Heart right ventricle (tissue), 16 donors: ENCODE measurements around the gene PIAS3. TPM values are rescaled to one million over a fixed set of nuclear protein-coding genes. Genes with fewer than 3 reads are reported as not detected.

ENCODE experiments used
- ATAC-seq, 8 donors: fragments of 200-7000 bp; cut with Tn5 transposase; one replicate each; pipeline ENCODE4 v1.9.1; 2020; ENCODE audit warnings: mild to moderate bottlenecking in 8 of 8, moderate library complexity in 8 of 8, moderate number of reproducible peaks in 1 of 8
- DNase-seq, 2 donors: peaks; one replicate each; pipeline ENCODE4 v3.0.0-alpha.2; 2020
- H3K27ac ChIP-seq, 10 donors: fragments of 200-600 bp; sonication (generic) in 2 of 10; one replicate each; pipeline versions ENCODE4 v1.5.0 to v1.8.0; 2020 to 2022; ENCODE audit warnings: mild to moderate bottlenecking in 3 of 10
- H3K27me3 ChIP-seq, 7 donors: fragments of 200-600 bp; one replicate each; pipeline ENCODE4 v1.8.0; 2021 to 2022; ENCODE audit warnings: mild to moderate bottlenecking in 2 of 7
- H3K36me3 ChIP-seq, 9 donors: fragments of 200-600 bp; sonication (generic) in 1 of 9; one replicate each; pipeline versions ENCODE4 v1.5.0 to v1.8.0; 2020 to 2022; ENCODE audit warnings: mild to moderate bottlenecking in 2 of 9
- H3K4me1 ChIP-seq, 9 donors: fragments of 200-600 bp; sonication (generic) in 1 of 9; one replicate each; pipeline versions ENCODE4 v1.5.0 to v1.8.0; 2020 to 2022; ENCODE audit warnings: mild to moderate bottlenecking in 4 of 9
- H3K4me3 ChIP-seq, 10 donors: fragments of 200-600 bp; sonication (generic) in 2 of 10; one replicate each; pipeline versions ENCODE4 v1.5.0 to v1.8.0; 2020 to 2022; ENCODE audit warnings: mild to moderate bottlenecking in 7 of 10, moderate library complexity in 2 of 10
- H3K9me3 ChIP-seq, 11 donors: fragments of 200-600 bp in 10 of 11; sonication (generic) in 2 of 11; one replicate each; pipeline versions ENCODE4 v1.5.0 to v1.8.0; 2013 to 2022; ENCODE audit warnings: mild to moderate bottlenecking in 2 of 11, control low read depth in 1 of 11, moderate library complexity in 1 of 11
- CTCF ChIP-seq, 9 donors: fragments of 200-600 bp; sonication (generic) in 2 of 9; IDR thresholded peaks; one replicate each; pipeline versions ENCODE4 v1.5.0 to v1.8.0; 2021 to 2022; ENCODE audit warnings: antibody characterized with exemption in 9 of 9, mild to moderate bottlenecking in 5 of 9, moderate library complexity in 1 of 9
- WGBS, 2 donors: extraction: QIAGEN DNeasy Blood & Tissue Kit; methylation state at CpG; one replicate each; pipeline ENCODE4 v1.1.7; 2013; ENCODE audit warnings: inconsistent platforms in 1 of 2; 5-methylcytosine and 5-hydroxymethylcytosine counted together
- intact Hi-C, 10 donors: fragments of 100-400 bp; cut with DNase I; formaldehyde crosslinking; loops; one replicate each; pipeline versions ENCODE4 v1.11.1 to v1.14.2; 2022
- polyA plus RNA-seq, 2 donors: library from polyadenylated mRNA; stranded (reverse); fragments of 200-250 nt; gene quantifications; one replicate each; pipeline ENCODE4 v1.2.3, GENCODE V29; 2013
- total RNA-seq, 10 donors: library from RNA; stranded (reverse); fragmentation: NEBNext Ultra II Directional in 3 of 10; extraction: Animal tissue kit (Norgen Biotek cat#: 25700) in 3 of 10; gene quantifications; one replicate each; pipeline versions ENCODE4 v1.2.1 to v1.2.4, GENCODE V29; 2021 to 2023
- donor health status: Arrhythmogenic right ventricular cardiomyopathy.
- donor health status: ischemic (EF 13 %, LVEDD 7.1; RV severe dilation, severe dysfunction).
- donor health status: healthy with polysubstance abuse.
- donor health status: DM: no; HTN: yes; CAD: no.
- donor health status: DM: no; HTN: no; CAD: no.
- donor health status: ischemic (EF 25% LVEDD 6.9; RV normal size, moderate dysfunction).
- donor health status: ischemic (EF 25% LVEDD 5.7; RV mildly dilated, moderate dysfunction).
- donor health status: healthy.
- donor health status: DM: yes; HTN: yes; CAD: no.
- donor health status: Ischemic cardiomyopathy.
- donor health status: ischemic (EF 35%, LVEDD 5.7; RV mildly dilated, moderate dysfunction).
- donor health status: nonischemic (EF 11% LVEDD 7.7; RV severe dilation, severe dysfunction).
- donor health status: DM: yes; HTN: yes; CAD: no.
- donor health status: PGD.
- donor health status: ischemic (EF 29% LVEDD 5.4; RV normal size, mild dysfunction).
- donor health status: nonischemic (EF 23%, LVEDD 6.1; RV moderate dilation, normal function).

The PIAS3 gene
- total and polyA plus RNA-seq, 12 donors: 12.6 to 28.7 (median 15.2) TPM

DNA sequence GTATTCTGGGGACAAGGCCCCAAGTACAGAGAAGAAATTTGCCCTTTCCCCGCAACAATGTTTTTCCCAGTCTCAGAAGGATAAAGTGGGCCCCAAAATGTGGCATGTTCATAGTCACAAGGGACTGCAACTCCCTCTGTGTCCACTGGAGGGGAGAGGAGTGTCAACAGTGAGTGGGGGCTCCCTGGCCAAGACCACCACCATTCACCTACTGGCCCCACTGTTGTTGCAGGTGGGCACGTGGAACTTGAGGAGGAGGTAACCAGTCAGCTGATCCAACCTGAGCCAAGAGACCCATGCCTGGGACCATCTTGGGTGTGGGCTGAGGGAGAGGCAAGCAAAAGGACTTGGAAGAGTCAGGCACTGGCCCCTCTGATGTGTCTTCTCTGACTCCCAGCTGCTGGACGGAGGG, 12.7 kb downstream of the PIAS3 start:
- H3K4me3 ChIP-seq: peak overlapping the region in 9 of 10 donors; percentile 40 to 69 (median 65)
- H3K27ac ChIP-seq: peak overlapping the region in 9 of 10 donors; percentile 48 to 86 (median 81)
- ATAC-seq (peak; percentile 35 to 72 (median 54)), DNase-seq (peak in 1 of 2 donors; percentile 13)
- peaks cover 0 to 19% (median 16%) of the 10 kb centered on the region in 9 donors for H3K4me1 ChIP-seq
- no peaks in the 10 kb centered on the region for H3K9me3 ChIP-seq
- peaks cover 0 to 66% (median 39%) of the 10 kb centered on the region in 9 donors for H3K36me3 ChIP-seq
- no peaks in the 10 kb centered on the region for H3K27me3 ChIP-seq
- intact Hi-C loops: loop anchor here in 8 of 10 donors (5.0 to 10.0 kb wide), 9 partner anchors 61 to 171 kb away; partner anchors contain the start of genes ITGA10 (in 3 of the 8) and PEX11B (in 3 of the 8)
- TF ChIP-seq CTCF (IDR thresholded peaks at IDR 0.05): peak; percentile 15 to 65 (median 49)
- WGBS, 2 donors: 66 to 74% methylated on average over 3 of the region's 3 CpGs

DNA sequence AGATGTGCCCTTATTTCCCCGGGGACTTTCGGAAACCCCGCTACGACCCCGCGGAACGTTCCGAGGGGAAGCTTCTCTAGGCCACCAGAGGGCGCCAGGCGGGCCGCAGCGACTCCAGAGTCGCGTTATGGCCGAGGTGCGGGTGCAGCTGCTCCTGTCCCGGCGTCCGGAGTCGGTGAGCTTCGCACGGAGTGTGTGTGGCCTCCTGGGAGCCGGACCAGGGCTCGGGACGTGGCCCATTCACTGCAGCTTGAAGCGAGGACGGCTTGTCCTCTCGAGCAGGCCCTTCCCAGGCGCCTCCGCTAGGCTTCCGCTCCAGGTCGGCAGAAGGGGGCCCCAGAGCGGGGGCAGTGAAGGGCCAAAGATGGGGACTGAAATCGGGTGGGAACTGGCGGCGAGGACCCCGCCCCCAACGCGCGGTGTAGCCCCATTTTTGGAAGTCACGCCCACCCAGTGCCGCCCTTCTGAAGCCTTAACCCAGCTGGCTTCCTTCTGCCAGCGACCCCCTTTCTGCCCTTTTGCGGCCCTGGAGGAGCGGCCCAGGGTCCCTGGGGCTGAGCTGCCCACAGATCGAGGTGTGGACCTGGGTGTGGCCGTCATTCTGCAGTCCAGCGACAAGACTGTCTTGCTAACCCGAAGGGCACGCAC, 13.2 kb downstream of the PIAS3 start, which contains the start of gene NUDT17:
NUDT17 (plus strand) TSS at position 117 of the 648 bp plus-strand sequence; CDS start at position 128, 11 bp downstream.
- peaks cover 0 to 19% (median 16%) of the 10 kb centered on the region in 9 donors for H3K4me1 ChIP-seq
- H3K9me3 ChIP-seq: no peaks in the 10 kb centered on the region
- H3K36me3 ChIP-seq: peaks cover 0 to 66% (median 36%) of the 10 kb centered on the region in 9 donors
- no peaks in the 10 kb centered on the region for H3K27me3 ChIP-seq
- DNase-seq (peak; percentile 77 to 83), ATAC-seq (peak; percentile 82 to 94 (median 90))
- intact Hi-C loops: loop anchor here (1.0 to 10.0 kb wide), 11 partner anchors 41 to 172 kb away; partner anchors contain the start of genes ITGA10 (in 3 of the 10) and PEX11B (in 3 of the 10)
- peak; percentile 92 to 99 (median 96) for TF ChIP-seq CTCF (IDR thresholded peaks at IDR 0.05)
- WGBS, 2 donors: 2% methylated on average over 50 of the region's 50 CpGs
- H3K4me3 ChIP-seq: peak within 1 kb of the TSS; percentile 14 to 69 (median 65)
- H3K27ac ChIP-seq: peak within 1 kb of the TSS in 9 of 10 donors; percentile 48 to 86 (median 81)

- intact Hi-C loops: loop anchor here (1.0 to 10.0 kb wide), 11 partner anchors 41 to 172 kb away; partner anchors contain the start of genes ITGA10 (in 3 of the 10) and PEX11B (in 3 of the 10)
- Histone ChIP-seq H3K36me3 (peaks cover 0 to 66% (median 34%) of the 10 kb centered on the region in 9 donors), H3K27me3 (no peaks in the 10 kb centered on the region), H3K4me1 (peaks cover 0 to 19% (median 16%) of the 10 kb centered on the region in 9 donors), H3K9me3 (no peaks in the 10 kb centered on the region), H3K4me3 (peak overlapping the region; percentile 14 to 69 (median 65)), H3K27ac (peak overlapping the region in 9 of 10 donors; percentile 48 to 86 (median 81))
- TF ChIP-seq CTCF (IDR thresholded peaks at IDR 0.05): no peak
- DNase-seq (no peak), ATAC-seq (peak in 7 of 8 donors; percentile 8 to 53 (median 39))
- WGBS, 2 donors: 19 to 21% methylated on average over 4 of the region's 4 CpGs
Measured at GRCh38 chr1:145845144-145845513, 13.8 kb downstream of the PIAS3 start.

GRCh38 chr1:145843031-145843430, 15.8 kb downstream of the PIAS3 start:
- H3K36me3 ChIP-seq: peaks cover 3 to 66% (median 43%) of the 10 kb centered on the region in 9 donors
- no peak for ATAC-seq
- peaks cover 0 to 19% (median 16%) of the 10 kb centered on the region in 9 donors for H3K4me1 ChIP-seq
- WGBS, 2 donors: 95 to 97% methylated on average over 3 of the region's 3 CpGs
- H3K4me3 ChIP-seq: no peak overlapping the region
- H3K27ac ChIP-seq: no peak overlapping the region
- intact Hi-C loops: loop anchor here in 3 of 10 donors (10.0 kb wide), 3 partner anchors 58 to 172 kb away; partner anchors contain the start of genes ITGA10 (in 2 of the 3) and PEX11B (in 2 of the 3)
- H3K9me3 ChIP-seq: no peaks in the 10 kb centered on the region
- no peak for TF ChIP-seq CTCF (IDR thresholded peaks at IDR 0.05)
- H3K27me3 ChIP-seq: no peaks in the 10 kb centered on the region
- no peak for DNase-seq
